H9 (cell line): ENCODE data around the gene COL4A4. TPM values are rescaled to one million over a fixed set of nuclear protein-coding genes. Genes with fewer than 3 reads are reported as not detected.

Experiments
- DNase-seq: peaks from one replicate; pipeline ENCODE4 v3.0.0-alpha.2; 2017
- H2AFZ ChIP-seq: one replicate; pipeline ENCODE4 v1.6.1; 2013; ENCODE audit warnings: mild to moderate bottlenecking, low read length, control low read depth, moderate library complexity
- H2AK5ac ChIP-seq: 2 replicates; pipeline ENCODE4 v1.6.1; 2013; ENCODE audit warnings: low read length, control low read depth, mixed read lengths; ENCODE audit not compliant: insufficient read length
- H2BK120ac ChIP-seq: one replicate; pipeline ENCODE4 v1.6.1; 2013; ENCODE audit warnings: low read depth, mild to moderate bottlenecking, low read length, control low read depth, inconsistent platforms; ENCODE audit not compliant: poor library complexity, severe bottlenecking
- H2BK12ac ChIP-seq: 2 replicates; pipeline ENCODE4 v1.6.1; 2013; ENCODE audit warnings: low read length, control low read depth, mixed read lengths, low read depth; ENCODE audit not compliant: insufficient read length
- H2BK15ac ChIP-seq: 2 replicates; pipeline ENCODE4 v1.6.1; 2013; ENCODE audit warnings: low read depth, low read length, control low read depth
- H2BK20ac ChIP-seq: one replicate; pipeline ENCODE4 v1.6.1; 2013; ENCODE audit warnings: low read depth, mild to moderate bottlenecking, low read length, control low read depth, inconsistent platforms; ENCODE audit not compliant: poor library complexity, severe bottlenecking
- H2BK5ac ChIP-seq: 2 replicates; pipeline ENCODE4 v1.6.1; 2013; ENCODE audit warnings: low read length, control low read depth, mixed read lengths; ENCODE audit not compliant: insufficient read length
- H3K14ac ChIP-seq: 2 replicates; pipeline ENCODE4 v1.6.1; 2013; ENCODE audit warnings: low read length, control low read depth; ENCODE audit not compliant: insufficient read depth
- H3K18ac ChIP-seq: 2 replicates; pipeline ENCODE4 v1.6.1; 2013; ENCODE audit warnings: low read depth, mild to moderate bottlenecking, mixed read lengths, low read length, control low read depth; ENCODE audit not compliant: insufficient read length
- H3K23ac ChIP-seq: 2 replicates; pipeline ENCODE4 v1.6.1; 2013; ENCODE audit warnings: low read length, control low read depth, mixed read lengths, low read depth; ENCODE audit not compliant: insufficient read length
- H3K23me2 ChIP-seq: 2 replicates; pipeline ENCODE4 v1.6.1; 2013; ENCODE audit warnings: low read depth, mild to moderate bottlenecking, mixed read lengths, low read length, control low read depth; ENCODE audit not compliant: insufficient read length, poor library complexity, severe bottlenecking
- H3K27ac ChIP-seq: 2 replicates; pipeline ENCODE4 v1.5.1; 2013; ENCODE audit warnings: low read length, control low read depth, mixed read lengths, low read depth; ENCODE audit not compliant: insufficient read length
- H3K27me3 ChIP-seq: 2 replicates; pipeline ENCODE4 v1.6.1; 2013; ENCODE audit warnings: low read length, control low read depth, inconsistent platforms; ENCODE audit not compliant: insufficient read depth
- H3K4ac ChIP-seq: 2 replicates; pipeline ENCODE4 v1.6.1; 2013; ENCODE audit warnings: low read depth, mild to moderate bottlenecking, control low read depth, inconsistent platforms, low read length, moderate library complexity
- H3K4me1 ChIP-seq: 2 replicates; pipeline ENCODE4 v1.6.1; 2013; ENCODE audit warnings: low read length, control low read depth, inconsistent platforms; ENCODE audit not compliant: insufficient read depth
- H3K4me2 ChIP-seq: 2 replicates; pipeline ENCODE4 v1.6.1; 2013; ENCODE audit warnings: low read length, control low read depth, mixed read lengths; ENCODE audit not compliant: insufficient read length, insufficient read depth
- H3K56ac ChIP-seq: 2 replicates; pipeline ENCODE4 v1.6.1; 2013; ENCODE audit warnings: low read depth, mild to moderate bottlenecking, mixed read lengths, low read length, control low read depth; ENCODE audit not compliant: insufficient read length
- H3K79me1 ChIP-seq: 2 replicates; pipeline ENCODE4 v1.6.1; 2013; ENCODE audit warnings: low read depth, mild to moderate bottlenecking, moderate library complexity, low read length, control low read depth, inconsistent platforms; ENCODE audit not compliant: insufficient read depth, poor library complexity, severe bottlenecking
- H3K79me2 ChIP-seq: 2 replicates; pipeline ENCODE4 v1.6.1; 2013; ENCODE audit warnings: low read length, control low read depth, inconsistent platforms; ENCODE audit not compliant: insufficient read depth
- H3K9ac ChIP-seq: 2 replicates; pipeline ENCODE4 v1.6.1; 2013; ENCODE audit warnings: low read length, control low read depth, mixed read lengths; ENCODE audit not compliant: insufficient read length; ENCODE audit errors: extremely low read depth
- H3K9me3 ChIP-seq: one replicate; pipeline ENCODE4 v1.6.1; 2013; ENCODE audit warnings: low read depth, low read length, inconsistent platforms; ENCODE audit not compliant: control insufficient read depth
- H3T11ph ChIP-seq: one replicate; pipeline ENCODE4 v1.6.1; 2013; ENCODE audit warnings: mild to moderate bottlenecking, low read length, control low read depth, inconsistent platforms
- H4K20me1 ChIP-seq: one replicate; pipeline ENCODE4 v1.6.1; 2013; ENCODE audit not compliant: control insufficient read depth, insufficient read length, insufficient read depth
- H4K5ac ChIP-seq: 2 replicates; pipeline ENCODE4 v1.6.1; 2013; ENCODE audit warnings: low read depth, mild to moderate bottlenecking, mixed read lengths, low read length, control low read depth; ENCODE audit not compliant: insufficient read length
- H4K8ac ChIP-seq: replicated peaks from 2 replicates; pipeline ENCODE4 v1.6.1; 2013; ENCODE audit warnings: low read length, control low read depth, mixed read lengths, low read depth; ENCODE audit not compliant: insufficient read length
- H4K91ac ChIP-seq: 2 replicates; pipeline ENCODE4 v1.6.1; 2013; ENCODE audit warnings: low read depth, mild to moderate bottlenecking, moderate library complexity, mixed read lengths, low read length, control low read depth; ENCODE audit not compliant: insufficient read length
- H3K27ac Mint-ChIP-seq, 3 experiments: 2 replicates in 2 of 3; 3 replicates in 1 of 3; pipeline ENCODE4 v1.8.0; 2020 to 2021; ENCODE audit warnings: mixed read lengths in 3 of 3, mild to moderate bottlenecking in 1 of 3, moderate library complexity in 1 of 3
- H3K27me3 Mint-ChIP-seq: 2 replicates; pipeline ENCODE4 v1.8.0; 2021; ENCODE audit warnings: low read depth, mild to moderate bottlenecking, moderate library complexity, mixed read lengths
- H3K36me3 Mint-ChIP-seq, 3 experiments: 2 replicates in 2 of 3; 3 replicates in 1 of 3; pipeline ENCODE4 v1.8.0; 2020 to 2021; ENCODE audit warnings: low read depth in 3 of 3, mixed read lengths in 3 of 3; ENCODE audit not compliant: insufficient read depth in 1 of 3
- H3K4me1 Mint-ChIP-seq, 2 experiments: 2 replicates each; pipeline ENCODE4 v1.8.0; 2020; ENCODE audit warnings: mixed read lengths in 2 of 2
- H3K4me3 Mint-ChIP-seq, 2 experiments: 2 replicates in 1 of 2; 3 replicates in 1 of 2; pipeline ENCODE4 v1.8.0; 2020 to 2021; ENCODE audit warnings: mild to moderate bottlenecking in 2 of 2, mixed read lengths in 2 of 2, moderate library complexity in 1 of 2
- H3K9me3 Mint-ChIP-seq, 2 experiments: 2 replicates in 1 of 2; 3 replicates in 1 of 2; pipeline ENCODE4 v1.8.0; 2020; ENCODE audit warnings: mild to moderate bottlenecking in 2 of 2, mixed read lengths in 2 of 2, moderate library complexity in 1 of 2
- WGBS: extraction: QIAGEN DNeasy Blood & Tissue Kit; methylation state at CpG from one replicate; pipeline ENCODE4 v1.1.7; 2013; ENCODE audit warnings: missing lambda C conversion rate, low lambda C conversion rate, mixed read lengths; ENCODE audit not compliant: insufficient read length; ENCODE audit errors: extremely low coverage; 5-methylcytosine and 5-hydroxymethylcytosine counted together
- total RNA-seq: library from RNA; stranded (reverse); gene quantifications from 2 replicates; pipeline ENCODE4 v1.2.1, GENCODE V29; 2021
- TF ChIP-seq, protein P1 (sequence below): fragments of 200-600 bp; sonication (generic); conservative IDR thresholded peaks from 3 replicates; pipeline ENCODE4 v1.8.0; 2021; ENCODE audit warnings: antibody characterized with exemption, mild to moderate bottlenecking

COL4A4 gene
- total RNA-seq, 1 experiment from 2014 or later = 0.92 TPM

DNA sequence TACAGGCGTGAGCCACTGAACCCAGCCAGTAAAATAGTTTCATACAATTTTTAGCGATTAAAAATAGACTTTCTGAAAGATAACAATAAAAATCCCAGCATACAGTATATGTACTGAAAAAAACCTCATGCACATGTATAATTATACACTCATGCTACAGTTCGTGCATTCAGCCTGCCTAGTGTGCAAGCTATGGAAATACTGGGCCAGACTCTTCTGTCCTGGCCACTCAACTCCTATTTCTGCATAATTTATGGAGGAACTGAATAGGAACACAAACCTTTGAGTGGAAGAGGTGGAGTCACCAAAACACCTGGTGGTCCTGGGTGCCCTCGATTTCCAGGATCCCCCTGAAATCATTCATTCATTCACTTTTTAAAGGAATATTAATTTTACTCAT is 64.7 kb downstream of the COL4A4 start:
- H3K27me3 Mint-ChIP-seq = no peaks in the 10 kb centered on the region
- Histone ChIP-seq H3K14ac (no peak overlapping the region), H2BK5ac (no peak overlapping the region), H3K23me2 (no peaks in the 10 kb centered on the region), H3K4me2 (no peak overlapping the region), H3K9ac (no peak overlapping the region), H2AFZ (no peak overlapping the region), H3K56ac (no peak overlapping the region), H3K9me3 (no peaks in the 10 kb centered on the region), H2BK15ac (no peak overlapping the region), H2BK12ac (no peak overlapping the region), H3K4ac (no peak overlapping the region), H3K27me3 (no peaks in the 10 kb centered on the region), H3K18ac (no peak overlapping the region), H3K23ac (no peak overlapping the region), H3K27ac (no peak overlapping the region), H4K91ac (no peak overlapping the region), H3K4me1 (no peaks in the 10 kb centered on the region), H3K79me1 (no peaks in the 10 kb centered on the region), H2BK120ac (no peak overlapping the region), H3T11ph (no peak overlapping the region), H3K79me2 (no peaks in the 10 kb centered on the region), H4K8ac (no peak overlapping the region), H2BK20ac (no peak overlapping the region), H4K20me1 (no peaks in the 10 kb centered on the region), H4K5ac (no peak overlapping the region), H2AK5ac (no peak overlapping the region)
- H3K9me3 Mint-ChIP-seq = peaks cover 0 to 2% of the 10 kb centered on the region in 2 experiments; a peak in 2 of 5 replicates
- H3K36me3 Mint-ChIP-seq = peaks cover 0 to 4% (median 0%) of the 10 kb centered on the region in 3 experiments; a peak in 1 of 7 replicates
- no peaks in the 10 kb centered on the region for H3K4me1 Mint-ChIP-seq
- TF ChIP-seq, protein P1, sequence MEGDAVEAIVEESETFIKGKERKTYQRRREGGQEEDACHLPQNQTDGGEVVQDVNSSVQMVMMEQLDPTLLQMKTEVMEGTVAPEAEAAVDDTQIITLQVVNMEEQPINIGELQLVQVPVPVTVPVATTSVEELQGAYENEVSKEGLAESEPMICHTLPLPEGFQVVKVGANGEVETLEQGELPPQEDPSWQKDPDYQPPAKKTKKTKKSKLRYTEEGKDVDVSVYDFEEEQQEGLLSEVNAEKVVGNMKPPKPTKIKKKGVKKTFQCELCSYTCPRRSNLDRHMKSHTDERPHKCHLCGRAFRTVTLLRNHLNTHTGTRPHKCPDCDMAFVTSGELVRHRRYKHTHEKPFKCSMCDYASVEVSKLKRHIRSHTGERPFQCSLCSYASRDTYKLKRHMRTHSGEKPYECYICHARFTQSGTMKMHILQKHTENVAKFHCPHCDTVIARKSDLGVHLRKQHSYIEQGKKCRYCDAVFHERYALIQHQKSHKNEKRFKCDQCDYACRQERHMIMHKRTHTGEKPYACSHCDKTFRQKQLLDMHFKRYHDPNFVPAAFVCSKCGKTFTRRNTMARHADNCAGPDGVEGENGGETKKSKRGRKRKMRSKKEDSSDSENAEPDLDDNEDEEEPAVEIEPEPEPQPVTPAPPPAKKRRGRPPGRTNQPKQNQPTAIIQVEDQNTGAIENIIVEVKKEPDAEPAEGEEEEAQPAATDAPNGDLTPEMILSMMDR = no peak
- DNase-seq = no peak
- no peak overlapping the region for H3K27ac Mint-ChIP-seq
- WGBS = no CpG with 5 or more reads among the region's 4 CpGs
- no peak overlapping the region for H3K4me3 Mint-ChIP-seq
